Measurements from ENCODE around the gene PGM2L1.
"Not testable (repeated sequence)": the region's sequence is repeated elsewhere in the genome, so short reads cannot be mapped to it uniquely, and the experiment has no call there.

PGM2L1 gene

GRCh38 chr11:74398244-74399159 lies at the start of gene PGM2L1:
Gene PGM2L1, minus strand, starts transcription at chr11:74398433. Its CDS starts 272 bp downstream, at chr11:74398161.
- DNase-seq = peak; percentile 96 to 99 (median 98)

- no peak for DNase-seq
Observed at GRCh38 chr11:74447720-74448119, 49.5 kb upstream of the PGM2L1 start.

GRCh38 chr11:74446532-74446938 lies 48.3 kb upstream of the PGM2L1 start:
- DNase-seq = no peak

- DNase-seq = peak in 1 of 3 experiments; percentile 16
Observed at GRCh38 chr11:74444173-74444826, 46.1 kb upstream of the PGM2L1 start.

GRCh38 chr11:74443071-74443864 lies 45.0 kb upstream of the PGM2L1 start:
- peak; percentile 70 to 84 (median 72) for DNase-seq

- DNase-seq = no peak
Observed at GRCh38 chr11:74442636-74443035, 44.4 kb upstream of the PGM2L1 start.

- DNase-seq = no peak
Observed at GRCh38 chr11:74438681-74439080, 40.4 kb upstream of the PGM2L1 start.

GRCh38 chr11:74437441-74438042 lies 39.3 kb upstream of the PGM2L1 start:
- DNase-seq = no peak

- no peak for DNase-seq
Observed at GRCh38 chr11:74434528-74434927, 36.3 kb upstream of the PGM2L1 start.

- no peak for DNase-seq
Observed at GRCh38 chr11:74429205-74429604, 31.0 kb upstream of the PGM2L1 start.

- DNase-seq = no peak
Observed at GRCh38 chr11:74427384-74427886, 29.2 kb upstream of the PGM2L1 start.

- DNase-seq = no peak
Observed at GRCh38 chr11:74425100-74425499, 26.9 kb upstream of the PGM2L1 start.

- DNase-seq = peak in 2 of 3 experiments; percentile 20 to 63
Observed at GRCh38 chr11:74418509-74418895, 20.3 kb upstream of the PGM2L1 start.

GRCh38 chr11:74417860-74418508 lies 19.8 kb upstream of the PGM2L1 start:
- DNase-seq = peak in 1 of 3 experiments; percentile 48

GRCh38 chr11:74417379-74417804 lies 19.2 kb upstream of the PGM2L1 start:
- peak in 1 of 3 experiments; percentile 62 for DNase-seq

GRCh38 chr11:74416974-74417373 lies 18.7 kb upstream of the PGM2L1 start:
- not testable (repeated sequence) for DNase-seq

- no peak for DNase-seq
Observed at GRCh38 chr11:74412733-74413359, 14.6 kb upstream of the PGM2L1 start.

GRCh38 chr11:74412321-74412720 lies 14.1 kb upstream of the PGM2L1 start:
- no peak for DNase-seq

- no peak for DNase-seq
Observed at GRCh38 chr11:74409633-74410032, 11.4 kb upstream of the PGM2L1 start.

- DNase-seq = no peak
Observed at GRCh38 chr11:74403607-74404321, 5.5 kb upstream of the PGM2L1 start.

GRCh38 chr11:74400606-74401005 lies 2.4 kb upstream of the PGM2L1 start:
- no peak for DNase-seq

Data from NCI-H1417 (cell line).